ENCODE measurements around the gene DCLRE1C.

GRCh38 chr10:14911801-14912200 lies 42.1 kb downstream of the DCLRE1C start:
- TF ChIP-seq POLR2A (IDR thresholded peaks at IDR 0.05; ENCODE audit: low read depth, low read length) (no peak), TAF1 (IDR thresholded peaks at IDR 0.05; ENCODE audit: borderline replicate concordance, low read depth, low read length) (no peak), POLR2AphosphoS5 (IDR thresholded peaks at IDR 0.05; ENCODE audit: low read depth, low read length) (no peak)

Data from GM12892 (cell line).